K562 (cell line): ENCODE data around the gene ITGAE.

Source experiments
- CHD2 ChIP-seq: IDR thresholded peaks from 2 replicates; pipeline ENCODE4 v1.6.1; 2011; ENCODE audit warnings: low read depth, low read length
- POLR2AphosphoS5 ChIP-seq: IDR thresholded peaks from 2 replicates; pipeline ENCODE4 v1.6.1; 2011; ENCODE audit warnings: mild to moderate bottlenecking, low read depth, low read length, moderate library complexity; ENCODE audit not compliant: control insufficient read depth, insufficient read depth

- TF ChIP-seq CHD2: no peak
- no peak for TF ChIP-seq POLR2AphosphoS5
Measured at GRCh38 chr17:3681565-3681964, 119.4 kb downstream of the ITGAE start.
